HUES48 (cell line): ENCODE results near the gene ZSWIM9.
A peak's percentile ranks its signal among the peaks of the same experiment; 100 is the strongest.

Experiments
- H3K27ac ChIP-seq: one replicate; pipeline ENCODE4 v1.7.0; 2013; ENCODE audit warnings: low read depth, low read length, inconsistent platforms
- H3K27me3 ChIP-seq: 2 replicates; pipeline ENCODE4 v1.6.1; 2013; ENCODE audit warnings: mild to moderate bottlenecking, low read length; ENCODE audit not compliant: control insufficient read depth, insufficient read depth
- H3K36me3 ChIP-seq: 2 replicates; pipeline ENCODE4 v1.6.1; 2013; ENCODE audit warnings: low read length; ENCODE audit not compliant: control insufficient read depth, insufficient read depth
- H3K4me1 ChIP-seq: 2 replicates; pipeline ENCODE4 v1.6.1; 2013; ENCODE audit warnings: mild to moderate bottlenecking, low read length; ENCODE audit not compliant: control insufficient read depth, insufficient read depth
- H3K4me3 ChIP-seq: 2 replicates; pipeline ENCODE4 v1.5.1; 2013; ENCODE audit warnings: mild to moderate bottlenecking, low read depth, low read length
- H3K9ac ChIP-seq: 2 replicates; pipeline ENCODE4 v1.6.1; 2013; ENCODE audit warnings: mild to moderate bottlenecking, low read depth, low read length, moderate library complexity
- H3K9me3 ChIP-seq: 2 replicates; pipeline ENCODE4 v1.6.1; 2013; ENCODE audit warnings: low read length; ENCODE audit not compliant: control insufficient read depth, insufficient read depth

Gene ZSWIM9

DNA sequence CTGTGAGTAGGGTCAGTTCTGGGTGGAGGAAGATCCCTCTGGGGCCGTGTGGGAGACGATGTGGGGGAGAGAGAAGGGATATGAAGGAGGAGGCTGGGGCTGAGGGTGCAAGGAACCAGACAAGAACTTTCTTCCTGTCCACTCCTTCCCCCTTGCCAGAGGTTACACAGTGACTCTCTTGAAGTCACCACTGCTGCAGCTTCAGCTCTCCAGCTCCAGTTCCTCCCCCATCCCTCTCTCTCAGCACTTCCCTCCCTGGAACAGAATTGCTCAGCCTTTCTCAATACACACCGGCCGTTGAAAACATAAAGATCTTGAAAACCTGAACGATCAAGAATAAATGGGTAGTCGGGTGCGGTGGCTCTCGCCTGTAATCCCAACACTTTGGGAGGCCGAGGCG is 5.1 kb downstream of the ZSWIM9 start:
- no peak overlapping the region for H3K27ac ChIP-seq
- no peaks in the 10 kb centered on the region; the same call in 1 of the 2 replicates for H3K9me3 ChIP-seq
- peaks cover 25% of the 10 kb centered on the region for H3K36me3 ChIP-seq
- no peak overlapping the region for H3K9ac ChIP-seq
- no peaks in the 10 kb centered on the region for H3K27me3 ChIP-seq
- H3K4me3 ChIP-seq = no peak overlapping the region
- H3K4me1 ChIP-seq = no peaks in the 10 kb centered on the region; the same call in 1 of the 2 replicates

DNA sequence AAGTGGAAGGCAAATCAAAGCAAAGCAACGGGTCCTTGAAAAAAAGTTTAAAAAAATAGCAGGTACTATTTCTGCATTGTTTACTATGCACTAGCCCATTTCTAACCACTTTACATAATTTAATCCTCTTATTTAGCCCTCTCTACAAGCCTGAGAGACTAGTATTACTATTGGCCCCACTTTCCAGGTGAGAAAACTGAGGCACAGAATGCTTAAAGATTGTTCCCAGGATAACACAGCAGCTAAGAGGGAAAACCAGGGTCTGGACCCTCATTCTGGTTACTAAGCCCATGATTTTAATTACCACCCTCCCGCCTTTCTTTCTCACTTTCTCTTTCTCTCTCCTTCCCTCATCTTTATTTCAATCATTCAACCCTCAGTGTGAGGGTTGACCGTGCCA is 5.7 kb downstream of the ZSWIM9 start:
- peaks cover 25% of the 10 kb centered on the region for H3K36me3 ChIP-seq

DNA sequence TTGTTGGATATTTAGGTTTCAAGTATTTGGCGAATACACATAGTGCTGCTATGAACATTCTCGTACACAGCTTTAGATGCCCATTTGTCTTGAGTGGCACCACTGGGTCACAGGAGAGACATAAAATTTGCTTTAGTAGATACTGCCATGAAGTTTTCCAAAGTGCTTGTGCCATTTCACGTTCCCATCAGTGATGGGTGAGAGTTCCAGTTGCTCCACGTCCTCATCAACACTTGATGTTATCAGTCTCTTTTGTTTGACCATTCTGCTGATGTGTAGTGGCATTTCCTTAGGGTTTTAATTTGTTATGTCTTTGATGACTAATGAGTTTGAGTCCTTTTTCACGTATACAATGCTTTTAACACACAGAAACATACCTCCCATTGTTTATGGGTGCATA is 11.0 kb downstream of the ZSWIM9 start:
- Histone ChIP-seq H3K4me1 (no peaks in the 10 kb centered on the region), H3K27ac (no peak overlapping the region), H3K4me3 (no peak overlapping the region), H3K9me3 (peaks cover 12% of the 10 kb centered on the region), H3K36me3 (no peaks in the 10 kb centered on the region), H3K9ac (no peak overlapping the region), H3K27me3 (no peaks in the 10 kb centered on the region)

More for the DNA sequence above, 5.7 kb downstream of the ZSWIM9 start:
- Histone ChIP-seq H3K9ac (no peak overlapping the region), H3K4me3 (no peak overlapping the region), H3K9me3 (peaks cover 1% of the 10 kb centered on the region), H3K27me3 (no peaks in the 10 kb centered on the region), H3K4me1 (no peaks in the 10 kb centered on the region; the same call in 1 of the 2 replicates), H3K27ac (no peak overlapping the region)

DNA sequence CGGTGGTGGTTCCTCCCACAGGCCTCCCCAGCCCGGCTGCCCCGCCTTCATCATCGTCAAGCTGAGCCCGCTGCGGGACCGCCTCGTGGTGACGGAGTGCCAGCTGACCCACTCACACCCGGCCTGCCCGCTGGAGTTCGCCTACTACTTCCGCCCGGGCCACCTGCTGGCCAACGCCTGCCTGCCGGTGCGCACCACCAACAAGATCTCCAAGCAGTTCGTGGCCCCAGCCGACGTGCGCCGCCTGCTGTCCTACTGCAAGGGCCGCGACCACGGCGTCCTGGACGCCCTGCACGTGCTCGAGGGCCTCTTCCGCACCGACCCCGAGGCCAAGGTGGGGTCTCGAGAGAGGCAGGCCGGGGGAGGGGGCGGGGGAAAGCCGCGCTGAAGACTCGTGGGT is 12.0 kb downstream of the ZSWIM9 start:
- no peak overlapping the region for H3K9ac ChIP-seq
- no peaks in the 10 kb centered on the region for H3K4me1 ChIP-seq
- no peak overlapping the region for H3K4me3 ChIP-seq
- H3K27me3 ChIP-seq = no peaks in the 10 kb centered on the region
- H3K27ac ChIP-seq = no peak overlapping the region
- H3K36me3 ChIP-seq = no peaks in the 10 kb centered on the region
- H3K9me3 ChIP-seq = peaks cover 12% of the 10 kb centered on the region

DNA sequence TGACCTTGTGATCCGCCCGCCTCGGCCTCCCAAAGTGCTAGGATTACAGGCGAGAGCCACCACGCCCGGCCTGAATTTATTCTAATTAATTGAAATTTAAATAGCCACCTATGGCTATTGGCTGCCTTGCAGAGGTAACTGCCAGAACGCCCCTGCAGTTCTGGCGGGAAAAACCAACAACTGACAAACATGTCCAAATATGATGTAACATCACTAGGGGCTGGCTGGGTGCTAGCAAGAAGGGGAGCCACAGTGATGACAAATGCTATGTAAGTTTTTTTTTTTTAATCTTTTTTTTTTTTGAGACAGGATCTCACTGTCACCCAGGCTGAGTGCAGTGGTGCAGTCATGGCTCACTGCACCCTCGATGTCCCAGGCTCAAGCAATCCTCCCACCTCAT is 12.9 kb downstream of the ZSWIM9 start:
- no peak overlapping the region for H3K27ac ChIP-seq
- peaks cover 12% of the 10 kb centered on the region for H3K9me3 ChIP-seq
- H3K4me3 ChIP-seq = no peak overlapping the region
- H3K9ac ChIP-seq = no peak overlapping the region
- no peaks in the 10 kb centered on the region for H3K27me3 ChIP-seq
- H3K4me1 ChIP-seq = no peaks in the 10 kb centered on the region
- H3K36me3 ChIP-seq = no peaks in the 10 kb centered on the region; the same call in 1 of the 2 replicates

DNA sequence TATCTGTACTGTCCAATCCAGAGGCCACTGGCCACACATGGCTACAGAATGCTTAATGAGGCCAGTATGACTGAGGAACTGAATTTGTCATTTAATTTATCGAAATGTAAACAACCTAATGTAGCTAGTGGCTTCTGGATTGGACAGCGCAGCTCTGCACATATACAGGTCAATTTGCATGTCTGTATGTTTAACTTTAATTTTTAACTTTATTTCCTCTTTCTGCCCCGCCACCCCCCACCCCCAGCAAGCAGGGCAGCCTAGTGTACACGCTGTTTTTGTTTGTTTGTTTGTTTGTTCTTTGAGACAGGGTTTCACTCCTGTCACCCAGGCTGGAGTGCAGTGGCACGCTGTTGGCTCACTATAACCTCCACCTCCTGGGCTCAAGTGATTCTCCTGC is 15.5 kb downstream of the ZSWIM9 start:
- H3K27ac ChIP-seq = no peak overlapping the region
- peaks cover 3% of the 10 kb centered on the region; the same call in 1 of the 2 replicates for H3K4me1 ChIP-seq
- H3K36me3 ChIP-seq = no peaks in the 10 kb centered on the region; the same call in 1 of the 2 replicates
- H3K9ac ChIP-seq = no peak overlapping the region
- peaks cover 12% of the 10 kb centered on the region for H3K9me3 ChIP-seq
- H3K4me3 ChIP-seq = no peak overlapping the region
- no peaks in the 10 kb centered on the region for H3K27me3 ChIP-seq

DNA sequence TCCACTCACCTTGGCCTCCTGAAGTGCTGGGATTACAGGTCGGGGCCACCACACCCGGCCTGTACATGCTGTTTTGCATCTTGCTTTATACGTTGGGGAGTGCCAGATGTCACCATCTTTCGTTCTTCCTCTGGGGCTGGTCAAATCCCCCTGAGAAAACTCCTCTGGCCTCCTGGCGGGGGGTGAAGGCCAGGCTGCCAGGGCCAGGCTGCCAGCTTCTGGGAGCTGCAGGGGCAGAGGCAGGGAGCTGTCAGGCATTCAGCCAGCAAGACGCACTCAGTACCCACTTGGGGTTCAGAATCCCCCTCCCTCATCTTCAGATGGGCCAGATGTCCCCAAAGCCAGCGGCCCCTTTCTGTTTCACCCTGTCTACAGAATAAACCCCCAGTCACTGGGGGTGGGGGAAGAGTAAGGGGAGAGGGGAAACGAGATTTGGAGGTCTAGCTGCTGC is 16.1 kb downstream of the ZSWIM9 start:
- Histone ChIP-seq H3K27me3 (no peaks in the 10 kb centered on the region), H3K27ac (no peak overlapping the region), H3K36me3 (no peaks in the 10 kb centered on the region; the same call in 1 of the 2 replicates), H3K4me3 (no peak overlapping the region), H3K4me1 (peaks cover 3% of the 10 kb centered on the region; the same call in 1 of the 2 replicates), H3K9ac (no peak overlapping the region), H3K9me3 (peaks cover 8% of the 10 kb centered on the region)

DNA sequence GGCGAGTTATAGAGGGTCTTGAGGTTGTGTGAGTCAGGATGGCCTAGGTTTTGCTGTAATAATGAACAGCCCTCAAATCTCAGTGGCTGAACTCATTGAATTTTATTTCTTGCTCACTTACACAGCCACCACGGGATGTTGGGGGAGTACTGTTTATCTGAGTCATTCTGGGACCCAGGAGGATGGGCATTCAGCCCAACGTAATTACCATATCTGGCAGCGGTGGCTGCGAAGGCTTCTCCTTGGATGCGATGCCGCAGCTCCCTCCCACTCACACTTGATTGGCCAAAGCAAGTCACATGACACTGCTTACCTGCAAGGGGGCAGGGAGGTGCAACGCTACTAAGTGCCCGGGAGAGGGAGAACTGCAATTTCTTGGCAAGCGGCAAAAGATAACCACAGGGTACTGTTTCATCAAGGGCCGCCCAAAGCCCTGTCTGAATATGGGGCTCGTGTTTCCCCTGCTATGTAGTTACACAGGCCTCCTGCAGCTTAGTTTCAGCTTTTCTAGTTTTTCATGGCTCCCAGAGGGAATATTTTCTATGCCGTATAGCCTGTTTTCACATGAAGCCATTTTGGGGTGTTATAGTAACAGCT is 19.9 kb downstream of the ZSWIM9 start:
- peak overlapping the region; percentile 28; the same call in 1 of the 2 replicates for H3K4me3 ChIP-seq

DNA sequence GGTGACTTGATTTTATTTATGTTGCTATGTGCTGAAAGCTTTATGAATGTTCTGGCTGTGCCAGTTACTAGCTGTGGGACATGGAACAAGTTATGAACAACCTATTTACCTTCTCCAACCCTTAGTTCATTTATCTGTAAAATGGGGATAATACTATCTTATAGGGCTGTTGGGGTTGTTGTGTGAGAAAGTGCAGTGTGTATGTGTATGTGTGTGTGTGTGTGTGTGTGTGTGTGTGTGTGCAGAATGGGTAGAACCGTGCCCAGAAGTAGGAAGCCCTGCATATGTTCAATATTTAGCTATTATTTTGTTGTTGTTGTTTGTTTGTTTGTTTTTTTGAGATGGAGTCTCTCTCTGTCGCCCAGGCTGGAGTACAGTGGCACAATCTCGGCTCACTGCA is 20.4 kb downstream of the ZSWIM9 start:
- no peak overlapping the region for H3K4me3 ChIP-seq
- H3K36me3 ChIP-seq = no peaks in the 10 kb centered on the region; the same call in 1 of the 2 replicates
- H3K27me3 ChIP-seq = no peaks in the 10 kb centered on the region
- no peak overlapping the region for H3K9ac ChIP-seq
- H3K9me3 ChIP-seq = no peaks in the 10 kb centered on the region
- no peak overlapping the region for H3K27ac ChIP-seq
- peaks cover 3% of the 10 kb centered on the region; the same call in 1 of the 2 replicates for H3K4me1 ChIP-seq

More for the DNA sequence above, 19.9 kb downstream of the ZSWIM9 start:
- Histone ChIP-seq H3K36me3 (no peaks in the 10 kb centered on the region; the same call in 1 of the 2 replicates), H3K9me3 (no peaks in the 10 kb centered on the region), H3K4me1 (peaks cover 3% of the 10 kb centered on the region; the same call in 1 of the 2 replicates), H3K27ac (peak overlapping the region; percentile 52), H3K27me3 (no peaks in the 10 kb centered on the region), H3K9ac (no peak overlapping the region)

DNA sequence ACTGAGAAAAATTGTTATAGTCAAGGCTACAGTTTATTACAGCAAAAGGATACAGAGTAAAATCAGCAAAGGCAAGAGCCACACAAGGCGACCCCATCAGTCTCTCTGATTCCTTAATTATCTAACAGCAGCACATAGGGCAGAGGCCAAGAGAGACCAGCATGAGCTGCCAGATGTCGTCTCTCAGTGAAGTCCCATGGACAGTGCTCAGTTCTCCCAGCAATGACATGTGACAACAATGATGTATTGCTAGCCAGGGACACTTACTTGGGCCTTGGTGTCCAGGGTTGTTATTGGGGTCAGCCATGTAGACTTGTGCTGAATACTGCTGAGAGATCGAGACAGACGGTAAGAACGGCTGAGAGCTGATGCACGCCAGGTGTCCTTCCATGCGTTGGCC is 22.3 kb downstream of the ZSWIM9 start:
- H3K36me3 ChIP-seq = no peaks in the 10 kb centered on the region; the same call in 1 of the 2 replicates
- H3K27me3 ChIP-seq = no peaks in the 10 kb centered on the region
- no peak overlapping the region for H3K4me3 ChIP-seq
- no peaks in the 10 kb centered on the region for H3K9me3 ChIP-seq
- peaks cover 3% of the 10 kb centered on the region; the same call in 1 of the 2 replicates for H3K4me1 ChIP-seq
- H3K27ac ChIP-seq = no peak overlapping the region
- no peak overlapping the region for H3K9ac ChIP-seq

DNA sequence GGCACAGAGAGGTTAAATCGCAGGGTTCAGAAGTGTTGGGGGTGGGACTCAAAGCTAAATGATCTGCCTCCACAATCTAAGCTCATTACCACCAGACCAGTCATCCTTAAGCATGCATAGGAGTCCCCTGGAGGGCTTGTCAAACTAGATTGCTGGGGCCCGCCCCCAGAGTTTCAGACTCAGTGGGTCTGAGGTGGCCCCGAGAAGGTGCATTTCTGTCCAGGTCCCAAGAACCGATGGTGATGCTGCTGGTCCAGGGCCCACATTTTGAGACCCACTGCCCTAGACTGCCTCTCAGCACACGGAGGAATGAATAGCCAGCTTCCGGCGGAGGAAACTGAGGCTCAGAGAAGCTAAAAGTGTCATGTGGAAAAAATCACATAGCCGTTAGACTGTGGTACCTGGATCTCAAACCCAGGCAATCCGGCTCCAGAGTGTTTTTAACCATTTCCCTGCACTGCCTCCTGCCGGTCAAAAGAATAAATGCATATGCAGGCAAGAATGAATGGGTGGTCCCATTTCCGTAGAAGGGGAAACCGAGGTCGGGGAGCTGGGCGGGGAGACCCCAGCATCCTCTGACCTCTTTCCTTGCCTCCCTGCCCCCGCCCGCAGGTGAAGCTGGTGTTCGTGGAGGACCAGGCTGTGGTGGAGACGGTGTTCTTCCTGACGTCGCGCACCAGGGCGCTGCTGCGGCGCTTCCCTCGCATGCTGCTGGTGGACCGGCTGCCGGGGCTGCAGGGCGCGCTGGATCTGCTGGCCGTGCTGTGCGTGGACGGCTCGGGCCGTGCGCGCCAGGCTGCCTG is 23.8 kb downstream of the ZSWIM9 start:
- Histone ChIP-seq H3K4me3 (no peak overlapping the region), H3K36me3 (no peaks in the 10 kb centered on the region), H3K27me3 (no peaks in the 10 kb centered on the region), H3K9ac (no peak overlapping the region), H3K27ac (no peak overlapping the region), H3K9me3 (no peaks in the 10 kb centered on the region), H3K4me1 (peaks cover 3% of the 10 kb centered on the region; the same call in 1 of the 2 replicates)
